ENCODE results near the gene GGT5.
"Not testable (repeated sequence)": the region's sequence is repeated elsewhere in the genome, so short reads cannot be mapped to it uniquely, and the experiment has no call there.

Gene GGT5

DNA sequence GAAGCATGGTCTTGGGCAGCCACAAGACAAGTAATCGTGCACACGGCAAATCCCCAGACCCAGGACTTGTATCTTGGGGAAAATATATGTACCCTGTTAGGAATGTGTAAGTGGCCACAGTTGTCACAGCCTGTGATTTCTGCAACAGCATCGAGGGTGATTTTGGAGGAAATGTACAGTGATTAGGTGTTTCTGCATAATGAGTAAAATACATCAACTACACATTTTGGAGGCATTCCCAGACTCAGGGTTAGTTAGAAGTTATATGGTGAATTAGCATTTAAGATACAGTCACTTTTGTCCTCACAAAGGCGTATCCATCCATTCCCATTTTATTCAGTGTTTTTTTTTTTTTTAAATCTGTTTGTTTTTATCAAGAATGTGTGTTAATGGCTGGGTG is 35.2 kb downstream of the GGT5 start:
- Mint-ChIP-seq H3K4me1 (peaks cover 43% of the 10 kb centered on the region), H3K36me3 (ENCODE audit: low read depth) (peaks cover 10% of the 10 kb centered on the region), H3K27ac (no peak overlapping the region)

DNA sequence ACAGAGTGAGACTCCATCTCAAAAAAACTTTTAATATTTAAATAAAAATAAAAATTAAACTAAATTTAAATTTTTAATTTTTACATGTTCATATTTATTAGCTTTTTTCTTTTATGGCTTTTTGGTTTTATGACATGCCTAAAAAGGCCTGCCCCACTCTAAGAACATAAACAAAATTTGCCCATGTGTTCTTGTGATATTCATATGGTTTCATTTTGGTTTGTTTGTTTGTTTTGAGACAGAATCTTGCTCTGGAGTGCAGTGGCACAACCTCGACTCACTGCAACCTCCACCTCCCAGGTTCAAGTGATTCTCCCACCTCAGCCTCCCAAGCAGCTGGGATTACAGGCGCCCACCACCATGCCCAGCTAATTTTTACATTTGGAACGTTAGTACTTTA is 35.9 kb downstream of the GGT5 start:
- no peak overlapping the region for H3K27ac Mint-ChIP-seq

More for the DNA sequence above, 35.2 kb downstream of the GGT5 start:
- H3K4me3 Mint-ChIP-seq, result no peak overlapping the region
- H3K9me3 Mint-ChIP-seq, result peaks cover 20% of the 10 kb centered on the region
- peaks cover 3% of the 10 kb centered on the region for H3K27me3 Mint-ChIP-seq (ENCODE audit: low read depth, poor library complexity)
- no peak for DNase-seq
- TF ChIP-seq, protein P1, sequence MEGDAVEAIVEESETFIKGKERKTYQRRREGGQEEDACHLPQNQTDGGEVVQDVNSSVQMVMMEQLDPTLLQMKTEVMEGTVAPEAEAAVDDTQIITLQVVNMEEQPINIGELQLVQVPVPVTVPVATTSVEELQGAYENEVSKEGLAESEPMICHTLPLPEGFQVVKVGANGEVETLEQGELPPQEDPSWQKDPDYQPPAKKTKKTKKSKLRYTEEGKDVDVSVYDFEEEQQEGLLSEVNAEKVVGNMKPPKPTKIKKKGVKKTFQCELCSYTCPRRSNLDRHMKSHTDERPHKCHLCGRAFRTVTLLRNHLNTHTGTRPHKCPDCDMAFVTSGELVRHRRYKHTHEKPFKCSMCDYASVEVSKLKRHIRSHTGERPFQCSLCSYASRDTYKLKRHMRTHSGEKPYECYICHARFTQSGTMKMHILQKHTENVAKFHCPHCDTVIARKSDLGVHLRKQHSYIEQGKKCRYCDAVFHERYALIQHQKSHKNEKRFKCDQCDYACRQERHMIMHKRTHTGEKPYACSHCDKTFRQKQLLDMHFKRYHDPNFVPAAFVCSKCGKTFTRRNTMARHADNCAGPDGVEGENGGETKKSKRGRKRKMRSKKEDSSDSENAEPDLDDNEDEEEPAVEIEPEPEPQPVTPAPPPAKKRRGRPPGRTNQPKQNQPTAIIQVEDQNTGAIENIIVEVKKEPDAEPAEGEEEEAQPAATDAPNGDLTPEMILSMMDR (IDR thresholded peaks at IDR 0.05), result no peak

DNA sequence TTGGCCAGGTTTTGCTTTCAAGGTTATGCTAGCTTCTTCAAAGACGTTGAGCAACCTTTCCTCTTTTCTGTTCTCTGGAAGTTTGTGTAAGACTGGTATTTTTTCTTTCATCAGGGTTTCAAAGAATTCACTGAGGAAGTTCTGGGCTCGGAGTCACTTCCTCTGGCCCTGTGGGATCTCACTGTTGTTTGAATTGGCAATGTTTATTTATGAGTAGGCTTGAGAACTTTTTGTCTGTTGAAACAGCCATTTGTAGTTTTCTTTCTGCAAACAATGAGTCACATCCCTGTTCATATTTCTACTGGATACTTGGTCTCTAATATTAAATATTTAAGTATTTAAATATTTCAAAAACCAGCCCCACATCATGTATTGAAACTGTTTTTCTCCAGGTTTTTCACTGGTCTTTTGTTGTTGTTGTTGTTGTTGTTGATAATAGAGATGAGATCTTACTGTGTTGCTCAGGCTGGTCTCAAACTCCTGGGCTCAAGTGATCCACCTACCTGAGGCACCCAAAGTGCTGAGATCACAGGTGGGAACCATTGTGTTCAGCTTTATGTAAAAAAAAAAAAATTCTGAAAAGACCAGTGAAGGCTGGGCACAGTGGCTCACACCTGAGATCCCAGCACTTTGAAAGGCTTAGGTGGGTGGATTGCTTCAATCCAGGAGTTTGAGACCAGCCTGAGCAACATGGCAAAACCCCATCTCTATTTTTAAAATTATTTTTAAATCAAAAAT is 36.7 kb downstream of the GGT5 start:
- H3K36me3 Mint-ChIP-seq (ENCODE audit: low read depth), result peaks cover 10% of the 10 kb centered on the region
- no peaks in the 10 kb centered on the region for H3K27me3 Mint-ChIP-seq (ENCODE audit: low read depth, poor library complexity)
- H3K27ac Mint-ChIP-seq, result peak overlapping the region; percentile 93
- H3K4me1 Mint-ChIP-seq, result peaks cover 43% of the 10 kb centered on the region
- DNase-seq, result no peak
- H3K4me3 Mint-ChIP-seq, result no peak overlapping the region
- TF ChIP-seq, protein P1 (IDR thresholded peaks at IDR 0.05), result no peak
- H3K9me3 Mint-ChIP-seq, result peaks cover 30% of the 10 kb centered on the region

More for the DNA sequence above, 35.9 kb downstream of the GGT5 start:
- Mint-ChIP-seq H3K4me1 (peaks cover 43% of the 10 kb centered on the region), H3K27me3 (ENCODE audit: low read depth, poor library complexity) (peaks cover 3% of the 10 kb centered on the region), H3K9me3 (peaks cover 27% of the 10 kb centered on the region), H3K36me3 (ENCODE audit: low read depth) (peaks cover 10% of the 10 kb centered on the region), H3K4me3 (no peak overlapping the region)
- TF ChIP-seq, protein P1 (IDR thresholded peaks at IDR 0.05), result no peak
- DNase-seq, result no peak

DNA sequence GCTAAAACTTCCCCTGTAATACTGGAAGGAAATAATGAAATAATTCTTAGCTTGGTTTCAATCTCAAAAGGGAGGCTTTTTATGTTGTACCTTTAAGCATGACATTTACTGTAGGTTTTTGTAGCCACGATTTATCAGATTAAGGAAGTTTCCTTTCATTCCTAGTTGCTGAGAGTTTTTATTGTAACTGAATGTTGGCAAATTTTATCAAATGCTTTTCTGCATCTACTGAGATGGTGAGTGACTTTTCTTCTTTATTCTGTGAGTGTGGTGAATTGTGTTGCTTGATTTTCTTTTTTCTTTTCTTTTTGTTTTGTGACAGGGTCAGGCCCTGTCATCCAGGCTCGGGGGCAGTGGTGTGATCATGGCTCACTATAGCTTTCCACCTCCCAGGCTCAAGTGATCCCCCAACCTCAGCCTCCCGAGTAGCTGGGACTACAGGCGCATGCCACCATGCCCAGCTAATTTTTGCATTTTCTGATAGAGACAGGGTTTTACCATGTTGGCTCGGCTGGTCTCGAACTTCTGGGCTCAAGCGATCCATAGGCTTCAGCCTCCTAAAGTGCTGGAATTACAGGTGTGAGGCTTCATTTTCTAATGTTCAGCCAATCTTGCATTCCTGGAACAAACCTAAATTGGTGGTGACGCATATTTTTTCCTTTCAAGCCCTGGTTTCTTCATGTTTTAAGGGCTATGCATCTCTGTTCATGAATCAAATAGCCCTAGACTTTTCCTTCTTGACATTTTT is 37.4 kb downstream of the GGT5 start:
- H3K36me3 Mint-ChIP-seq (ENCODE audit: low read depth), result peaks cover 10% of the 10 kb centered on the region
- no peak for DNase-seq
- H3K27ac Mint-ChIP-seq, result peak overlapping the region; percentile 93
- H3K4me3 Mint-ChIP-seq, result no peak overlapping the region
- TF ChIP-seq, protein P1 (IDR thresholded peaks at IDR 0.05), result no peak
- peaks cover 48% of the 10 kb centered on the region for H3K4me1 Mint-ChIP-seq
- no peaks in the 10 kb centered on the region for H3K27me3 Mint-ChIP-seq (ENCODE audit: low read depth, poor library complexity)
- peaks cover 34% of the 10 kb centered on the region for H3K9me3 Mint-ChIP-seq

DNA sequence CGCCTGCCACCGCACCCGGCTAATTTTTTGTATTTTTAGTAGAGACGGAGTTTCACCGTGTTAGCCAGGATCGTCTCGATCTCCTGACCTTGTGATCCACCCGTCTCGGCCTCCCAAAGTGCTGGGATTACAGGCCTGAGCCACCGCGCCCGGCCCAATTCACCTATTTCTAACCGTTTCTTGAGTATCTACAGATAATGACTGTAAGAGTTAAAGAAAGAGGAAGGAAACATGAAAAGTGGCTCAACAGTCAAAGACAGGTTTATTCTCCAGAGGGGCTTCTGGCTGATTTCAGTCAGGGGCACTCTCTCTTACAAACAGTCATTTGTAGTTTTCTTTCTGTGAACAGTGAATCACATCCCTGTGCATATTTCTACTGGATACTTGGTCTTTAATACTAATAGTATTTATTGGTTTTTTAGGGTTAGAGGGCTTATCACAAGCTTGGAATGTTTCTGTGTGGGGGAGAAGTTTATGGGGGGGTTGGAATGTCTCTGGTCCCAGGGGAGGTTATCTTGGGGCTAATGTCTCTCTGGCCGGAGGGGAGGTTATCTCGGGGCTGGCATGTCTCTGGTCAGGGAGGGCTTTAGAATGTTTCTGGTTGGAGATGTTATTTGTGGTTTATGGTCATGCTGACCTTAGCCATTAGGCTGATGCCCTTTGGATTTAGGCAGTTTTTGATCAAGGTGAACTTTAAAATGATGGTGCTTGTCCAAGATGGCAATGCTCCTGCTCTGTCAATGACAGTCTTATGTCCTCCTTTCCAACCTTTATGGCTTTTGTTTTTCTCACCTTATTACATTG is 38.2 kb downstream of the GGT5 start:
- peak overlapping the region; percentile 3 for H3K4me3 Mint-ChIP-seq
- peaks cover 49% of the 10 kb centered on the region for H3K4me1 Mint-ChIP-seq
- not testable (repeated sequence) for H3K27ac Mint-ChIP-seq; DNase-seq; H3K27me3 Mint-ChIP-seq (ENCODE audit: low read depth, poor library complexity)
- peaks cover 10% of the 10 kb centered on the region for H3K36me3 Mint-ChIP-seq (ENCODE audit: low read depth)
- H3K9me3 Mint-ChIP-seq, result peaks cover 34% of the 10 kb centered on the region
